Measurements from ENCODE around the gene IBA57.

Gene IBA57

GRCh38 chr1:228156941-228157728 is 8.5 kb upstream of the IBA57 start:
- peak; percentile 25 for DNase-seq

GRCh38 chr1:228157729-228158126 is 7.9 kb upstream of the IBA57 start:
- DNase-seq, result no peak

GRCh38 chr1:228158151-228159007 is 7.2 kb upstream of the IBA57 start:
- DNase-seq, result no peak

- no peak for DNase-seq
Observed at GRCh38 chr1:228159008-228159665, 6.5 kb upstream of the IBA57 start.

- DNase-seq, result no peak
Observed at GRCh38 chr1:228160201-228160761, 5.3 kb upstream of the IBA57 start.

GRCh38 chr1:228161362-228161761 is 4.2 kb upstream of the IBA57 start:
- DNase-seq, result no peak

GRCh38 chr1:228161866-228162265 is 3.7 kb upstream of the IBA57 start:
- no peak for DNase-seq

GRCh38 chr1:228162286-228163006 is 3.2 kb upstream of the IBA57 start:
- no peak for DNase-seq

GRCh38 chr1:228163007-228163753 is 2.4 kb upstream of the IBA57 start:
- no peak for DNase-seq

- no peak for DNase-seq
Observed at GRCh38 chr1:228163776-228164519, 1.7 kb upstream of the IBA57 start.

GRCh38 chr1:228164561-228165371 is 838 bp upstream of the IBA57 start:
- peak; percentile 23 for DNase-seq

GRCh38 chr1:228166170-228166936 is 749 bp downstream of the IBA57 start:
- DNase-seq, result peak; percentile 82

- no peak for DNase-seq
Observed at GRCh38 chr1:228168563-228169270, 3.1 kb downstream of the IBA57 start.

GRCh38 chr1:228169345-228169744 is 3.7 kb downstream of the IBA57 start:
- DNase-seq, result no peak

- DNase-seq, result no peak
Observed at GRCh38 chr1:228170666-228171065, 5.1 kb downstream of the IBA57 start.

- DNase-seq, result no peak
Observed at GRCh38 chr1:228171221-228171891, 5.8 kb downstream of the IBA57 start.

- DNase-seq, result no peak
Observed at GRCh38 chr1:228172591-228173527, 7.3 kb downstream of the IBA57 start.
